ENCODE results near the gene KIRREL3.

DNA sequence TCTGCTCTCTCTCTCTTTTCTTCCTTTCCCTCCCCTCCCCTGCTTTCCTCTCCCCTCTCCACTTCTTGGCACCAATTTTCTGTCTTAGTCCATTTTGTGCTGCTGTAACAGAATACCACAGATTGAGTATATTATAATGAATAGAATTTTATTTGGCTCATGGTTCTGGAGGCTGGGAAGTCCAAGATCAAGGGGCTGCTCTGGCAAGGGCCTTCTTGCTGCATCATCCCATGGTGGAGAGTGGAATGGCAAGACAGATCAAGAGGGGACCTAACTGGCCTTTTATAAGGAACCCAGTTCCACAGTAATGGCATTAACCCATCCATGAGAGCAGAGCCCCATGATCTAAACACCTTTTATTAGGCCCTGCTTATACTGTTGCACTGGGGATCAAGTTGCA is 600.6 kb downstream of the KIRREL3 start:
- TF ChIP-seq, protein P1, sequence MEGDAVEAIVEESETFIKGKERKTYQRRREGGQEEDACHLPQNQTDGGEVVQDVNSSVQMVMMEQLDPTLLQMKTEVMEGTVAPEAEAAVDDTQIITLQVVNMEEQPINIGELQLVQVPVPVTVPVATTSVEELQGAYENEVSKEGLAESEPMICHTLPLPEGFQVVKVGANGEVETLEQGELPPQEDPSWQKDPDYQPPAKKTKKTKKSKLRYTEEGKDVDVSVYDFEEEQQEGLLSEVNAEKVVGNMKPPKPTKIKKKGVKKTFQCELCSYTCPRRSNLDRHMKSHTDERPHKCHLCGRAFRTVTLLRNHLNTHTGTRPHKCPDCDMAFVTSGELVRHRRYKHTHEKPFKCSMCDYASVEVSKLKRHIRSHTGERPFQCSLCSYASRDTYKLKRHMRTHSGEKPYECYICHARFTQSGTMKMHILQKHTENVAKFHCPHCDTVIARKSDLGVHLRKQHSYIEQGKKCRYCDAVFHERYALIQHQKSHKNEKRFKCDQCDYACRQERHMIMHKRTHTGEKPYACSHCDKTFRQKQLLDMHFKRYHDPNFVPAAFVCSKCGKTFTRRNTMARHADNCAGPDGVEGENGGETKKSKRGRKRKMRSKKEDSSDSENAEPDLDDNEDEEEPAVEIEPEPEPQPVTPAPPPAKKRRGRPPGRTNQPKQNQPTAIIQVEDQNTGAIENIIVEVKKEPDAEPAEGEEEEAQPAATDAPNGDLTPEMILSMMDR (IDR thresholded peaks at IDR 0.05) = no peak
- TF ChIP-seq POLR2A (IDR thresholded peaks at IDR 0.05) = no peak

Data from ovary (tissue), 3 donors.